GM21723 (cell line): Measurements from ENCODE around the gene ZGPAT.

Source experiments
- ATAC-seq: cut with Tn5 transposase; IDR thresholded peaks from one replicate; pipeline ENCODE4 v1.9.1; 2021; ENCODE audit warnings: mild to moderate bottlenecking, moderate library complexity; ENCODE audit not compliant: unreplicated experiment

The ZGPAT gene

GRCh38 chr20:63732118-63733095, 24.6 kb downstream of the ZGPAT start:
- no peak for ATAC-seq

GRCh38 chr20:63733117-63733516, 25.3 kb downstream of the ZGPAT start:
- no peak for ATAC-seq

- ATAC-seq = no peak
Measured at GRCh38 chr20:63733579-63734081, 25.8 kb downstream of the ZGPAT start.

GRCh38 chr20:63734111-63734945, 26.5 kb downstream of the ZGPAT start:
- ATAC-seq = no peak

- ATAC-seq = no peak
Measured at GRCh38 chr20:63734946-63735858, 27.4 kb downstream of the ZGPAT start.

GRCh38 chr20:63735859-63736718, 28.2 kb downstream of the ZGPAT start, which contains the start of gene LIME1:
LIME1 (plus strand) TSS chr20:63736664; CDS start chr20:63737550, 886 bp downstream.
- ATAC-seq = peak; percentile 28

- no peak for ATAC-seq
Measured at GRCh38 chr20:63736893-63737694, 29.3 kb downstream of the ZGPAT start.

- no peak for ATAC-seq
Measured at GRCh38 chr20:63737695-63737944, 29.8 kb downstream of the ZGPAT start.

- no peak for ATAC-seq
Measured at GRCh38 chr20:63737945-63738686, 30.3 kb downstream of the ZGPAT start.

- no peak for ATAC-seq
Measured at GRCh38 chr20:63738687-63739129, 30.9 kb downstream of the ZGPAT start.

GRCh38 chr20:63739130-63740069, 31.6 kb downstream of the ZGPAT start, which contains the start of gene SLC2A4RG:
SLC2A4RG (plus strand) TSS chr20:63739776; CDS start chr20:63739913, 137 bp downstream.
- peak; percentile 46 for ATAC-seq

GRCh38 chr20:63740070-63740626, 32.3 kb downstream of the ZGPAT start:
- ATAC-seq = no peak

GRCh38 chr20:63740627-63741353, 33.0 kb downstream of the ZGPAT start:
- no peak for ATAC-seq

GRCh38 chr20:63741354-63741675, 33.5 kb downstream of the ZGPAT start:
- ATAC-seq = no peak

- no peak for ATAC-seq
Measured at GRCh38 chr20:63741676-63742380, 34.0 kb downstream of the ZGPAT start.
